HG02973 (cell line): ENCODE measurements around the gene FAF2.
"Not testable (repeated sequence)": the region's sequence is repeated elsewhere in the genome, so short reads cannot be mapped to it uniquely, and the experiment has no call there.

Experiments used
- ATAC-seq: cut with Tn5 transposase; IDR thresholded peaks from one replicate; pipeline ENCODE4 v1.9.1; 2021; ENCODE audit warnings: moderate library complexity; ENCODE audit not compliant: unreplicated experiment

Gene FAF2

DNA sequence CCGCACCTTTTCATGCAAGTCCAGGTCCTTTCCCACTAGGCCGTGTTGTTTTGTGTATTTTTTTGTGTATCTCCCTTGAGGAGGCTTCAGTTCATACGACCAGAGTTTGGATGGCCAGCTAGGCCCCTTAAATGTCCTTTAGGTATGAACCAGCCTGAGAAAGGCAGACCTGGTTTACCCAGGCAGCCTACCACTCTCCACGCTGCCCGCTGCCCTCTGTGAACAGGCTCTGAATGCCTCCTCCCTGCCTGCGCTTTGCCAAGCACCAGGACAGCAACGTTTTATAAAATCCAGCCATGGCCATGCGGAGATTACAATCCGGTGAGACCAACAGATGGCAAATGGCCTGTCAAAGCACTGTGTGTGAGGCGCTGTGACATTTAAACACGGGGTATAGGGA is 31.2 kb upstream of the FAF2 start:
- no peak for ATAC-seq

DNA sequence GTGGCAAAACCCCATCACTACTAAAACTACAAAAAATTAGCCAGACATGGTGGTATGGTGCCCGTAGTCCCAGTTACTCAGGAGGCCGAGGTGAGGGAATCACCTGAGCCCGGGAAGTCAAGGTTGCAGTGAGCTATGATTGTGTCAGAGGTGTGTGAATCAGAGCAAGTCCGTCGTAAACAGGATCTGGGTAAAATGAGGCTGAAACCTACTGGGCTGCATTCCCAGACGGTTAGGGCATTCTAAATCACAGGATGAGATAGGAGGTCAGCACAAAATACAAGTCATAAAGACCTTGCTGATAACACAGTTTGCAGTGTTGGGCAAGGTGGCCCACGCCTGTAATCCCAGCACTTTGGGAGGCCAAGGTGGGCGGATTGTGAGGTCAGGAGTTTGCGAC is 29.9 kb upstream of the FAF2 start:
- no peak for ATAC-seq

DNA sequence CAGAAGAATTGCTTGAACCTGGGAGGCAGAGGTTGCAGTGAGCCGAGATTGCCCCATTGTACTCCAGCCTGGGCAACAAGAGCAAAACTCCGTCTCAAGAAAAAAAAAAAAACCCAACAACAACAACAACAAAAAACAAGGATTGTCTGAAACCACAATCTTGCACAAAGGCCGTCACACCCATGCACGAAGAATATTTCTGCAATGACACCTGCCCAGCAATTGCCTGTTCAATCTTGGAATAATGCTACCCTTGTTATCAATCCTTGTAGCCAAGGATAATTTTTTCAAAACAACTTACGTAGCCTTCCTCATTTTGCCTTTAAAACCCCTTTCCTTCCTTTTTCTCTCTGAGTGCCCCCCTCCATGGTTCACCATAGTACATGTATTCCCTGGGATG is 28.1 kb upstream of the FAF2 start:
- no peak for ATAC-seq

DNA sequence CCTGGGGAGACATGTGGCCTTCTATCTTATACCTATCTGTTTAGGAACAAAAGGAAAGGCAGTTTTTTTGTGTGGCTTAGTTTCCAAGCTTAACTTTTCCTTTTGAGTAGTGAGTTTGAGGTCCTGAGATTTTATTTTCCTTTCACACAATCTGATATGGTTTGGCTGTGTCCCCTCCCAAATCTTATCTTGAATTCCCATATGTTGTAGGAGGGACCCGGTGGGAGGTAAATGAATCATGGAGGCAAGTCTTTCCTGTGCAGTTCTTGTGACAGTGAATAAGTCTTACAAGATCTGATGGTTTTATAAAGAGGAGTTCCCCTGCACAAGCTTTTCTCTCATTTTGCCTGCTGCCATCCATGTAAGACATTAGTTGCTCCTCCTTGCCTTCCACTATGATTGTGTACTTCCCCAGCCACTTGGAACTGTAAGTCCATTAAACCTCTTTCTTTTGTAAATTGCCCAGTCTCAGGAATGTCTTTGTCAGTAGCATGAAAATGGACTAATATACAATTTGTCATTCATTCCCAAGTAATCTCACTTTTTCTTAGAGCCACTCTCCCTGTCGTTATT is 27.1 kb upstream of the FAF2 start:
- ATAC-seq: no peak

DNA sequence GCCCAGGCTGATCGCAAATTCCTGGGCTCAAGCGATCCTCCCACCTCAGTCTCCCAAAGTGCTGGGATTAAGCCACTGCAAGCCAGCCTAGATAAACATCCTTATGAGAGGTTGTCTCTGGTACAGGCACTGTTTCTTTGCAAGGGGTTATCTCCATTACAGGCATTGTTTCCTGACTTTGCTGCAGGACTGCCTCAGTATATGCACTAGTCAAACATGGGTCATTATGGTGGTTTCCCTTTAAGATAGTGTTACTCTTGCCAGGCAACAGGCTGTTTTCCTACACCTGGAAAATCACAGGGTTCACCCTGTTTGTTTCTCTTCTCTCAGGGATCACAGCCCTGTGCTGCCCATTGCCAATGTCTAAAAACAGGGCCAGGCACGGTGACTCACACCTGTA is 24.0 kb upstream of the FAF2 start:
- no peak for ATAC-seq

DNA sequence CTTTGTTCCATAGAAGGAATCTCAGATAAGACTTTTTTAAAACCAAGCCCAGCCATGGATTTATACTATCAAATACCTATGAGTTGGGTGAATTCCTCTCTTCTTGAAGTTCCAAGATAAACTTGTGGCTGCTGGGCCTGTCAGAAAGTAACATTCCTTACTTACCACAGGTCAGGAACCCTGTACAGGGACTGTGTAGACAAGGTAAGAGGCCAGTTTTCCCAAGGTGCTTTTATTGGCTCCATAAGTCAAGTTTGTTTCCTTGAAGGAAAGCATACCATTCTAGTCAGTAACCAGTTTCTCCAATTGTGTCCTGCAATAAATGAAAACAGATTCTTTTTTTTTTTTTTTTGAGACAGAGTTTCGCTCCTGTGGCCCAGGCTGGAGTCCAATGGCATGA is 23.0 kb upstream of the FAF2 start:
- ATAC-seq: no peak

DNA sequence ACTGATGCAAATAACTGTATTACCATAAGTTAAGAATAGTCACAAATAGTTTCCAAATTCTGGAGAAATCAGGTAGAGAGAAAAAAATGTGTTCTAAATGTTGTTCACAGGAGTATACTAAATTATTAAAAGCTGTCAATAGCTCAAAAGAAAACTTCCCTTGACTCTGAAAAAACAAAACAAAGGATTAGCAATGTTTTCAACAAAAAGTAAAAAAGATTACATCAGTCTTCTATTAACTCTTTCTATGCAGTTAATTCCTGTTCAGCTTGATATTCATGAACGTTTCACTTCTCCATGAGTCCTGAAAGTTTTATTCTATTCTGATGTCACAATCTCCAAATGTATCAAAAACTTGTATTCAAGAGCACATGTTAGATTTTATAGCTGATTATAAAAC is 22.4 kb upstream of the FAF2 start:
- no peak for ATAC-seq

DNA sequence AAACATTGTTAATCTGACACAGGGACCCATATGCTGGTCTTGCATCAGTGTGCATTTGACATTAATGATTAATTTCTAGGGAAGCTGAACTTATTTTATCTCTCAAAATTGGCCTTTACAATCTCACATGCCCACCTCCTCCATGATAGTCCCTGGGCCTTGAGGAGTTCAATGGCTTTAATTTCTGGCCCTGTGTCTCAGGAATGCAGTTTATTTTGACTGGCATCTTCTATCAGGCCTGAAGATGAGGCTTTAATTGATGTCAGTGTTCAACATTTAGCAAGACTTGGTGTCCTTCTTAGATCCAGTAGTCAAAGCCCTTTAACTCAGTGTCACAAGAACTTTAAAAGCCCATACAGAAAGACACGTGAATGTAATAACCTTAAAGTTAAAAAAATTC is 21.3 kb upstream of the FAF2 start:
- ATAC-seq: no peak

DNA sequence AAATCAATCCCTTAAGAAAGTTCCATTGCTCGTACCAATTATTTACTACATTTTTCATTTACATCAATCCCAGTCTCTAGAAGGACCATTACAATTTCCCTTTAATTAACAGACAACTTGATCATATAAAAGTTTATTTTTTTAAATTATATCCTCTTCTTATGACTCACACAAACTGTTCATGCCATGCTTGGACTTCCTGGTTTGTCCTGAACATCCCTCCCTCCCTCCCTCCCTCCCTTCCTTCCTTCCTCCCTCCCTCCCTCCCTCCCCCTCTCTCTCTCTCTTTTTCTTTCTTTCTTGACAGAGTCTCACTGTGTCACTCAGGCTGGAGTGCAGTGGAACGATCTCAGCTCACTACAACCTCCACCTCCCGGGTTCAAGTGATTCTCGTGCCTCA is 20.2 kb upstream of the FAF2 start:
- ATAC-seq: no peak

DNA sequence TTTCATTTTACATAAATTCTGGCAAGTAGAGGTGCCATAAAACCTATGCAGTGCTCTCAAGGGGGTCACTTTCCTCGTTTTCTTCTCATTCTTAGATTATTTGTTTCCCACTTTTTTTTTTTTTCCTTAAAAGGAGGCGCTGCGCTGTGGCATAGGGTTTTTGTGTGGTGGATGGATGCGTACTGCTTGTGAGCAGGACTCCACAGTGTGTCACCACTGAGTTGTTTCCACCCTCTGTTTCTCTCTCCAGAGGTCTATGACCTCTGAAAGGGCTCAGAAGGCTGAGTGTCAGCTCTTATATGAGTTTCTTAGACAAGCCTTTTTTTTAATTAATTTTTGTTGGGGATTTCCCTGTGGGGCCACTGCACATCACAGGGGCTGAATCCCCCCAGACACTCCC is 18.2 kb upstream of the FAF2 start:
- no peak for ATAC-seq

DNA sequence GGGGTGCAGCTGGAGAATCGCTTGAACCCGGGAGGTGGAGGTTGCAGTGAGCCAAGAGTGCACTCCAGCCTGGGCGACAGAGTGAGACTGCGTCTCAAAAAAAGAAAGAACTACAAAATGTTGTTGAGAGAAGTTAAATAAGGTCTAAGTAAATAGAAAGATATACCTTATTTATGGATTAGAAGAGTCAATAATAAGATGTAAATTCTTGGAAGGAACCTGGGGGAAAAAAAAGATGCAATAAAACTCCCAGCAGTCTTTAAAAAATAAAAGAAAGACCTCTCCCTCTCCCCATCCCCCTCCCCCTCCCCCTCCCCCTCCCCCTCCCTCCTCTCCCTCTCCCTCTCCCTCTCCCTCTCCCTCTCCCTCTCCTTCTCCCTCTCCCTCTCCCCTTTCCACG is 15.5 kb upstream of the FAF2 start:
- no peak for ATAC-seq

DNA sequence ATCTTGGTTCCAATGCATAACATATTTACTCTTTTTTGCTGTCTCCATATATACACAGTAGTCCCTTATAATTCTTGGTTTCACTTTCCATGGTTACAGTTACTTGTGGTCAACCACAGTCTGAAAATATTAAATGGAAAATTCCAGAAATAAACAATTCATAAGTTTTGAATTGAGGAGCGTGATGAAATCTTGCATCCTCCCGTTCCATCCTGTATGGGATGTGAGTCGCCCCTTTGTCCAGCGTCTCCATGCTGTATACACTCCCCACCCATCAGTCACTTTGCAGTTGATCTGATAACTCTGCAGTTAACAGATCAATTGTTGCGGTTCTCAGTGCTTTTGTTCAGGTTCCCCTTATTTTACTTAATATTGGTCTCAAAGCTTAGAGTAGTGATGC is 11.5 kb upstream of the FAF2 start:
- no peak for ATAC-seq

DNA sequence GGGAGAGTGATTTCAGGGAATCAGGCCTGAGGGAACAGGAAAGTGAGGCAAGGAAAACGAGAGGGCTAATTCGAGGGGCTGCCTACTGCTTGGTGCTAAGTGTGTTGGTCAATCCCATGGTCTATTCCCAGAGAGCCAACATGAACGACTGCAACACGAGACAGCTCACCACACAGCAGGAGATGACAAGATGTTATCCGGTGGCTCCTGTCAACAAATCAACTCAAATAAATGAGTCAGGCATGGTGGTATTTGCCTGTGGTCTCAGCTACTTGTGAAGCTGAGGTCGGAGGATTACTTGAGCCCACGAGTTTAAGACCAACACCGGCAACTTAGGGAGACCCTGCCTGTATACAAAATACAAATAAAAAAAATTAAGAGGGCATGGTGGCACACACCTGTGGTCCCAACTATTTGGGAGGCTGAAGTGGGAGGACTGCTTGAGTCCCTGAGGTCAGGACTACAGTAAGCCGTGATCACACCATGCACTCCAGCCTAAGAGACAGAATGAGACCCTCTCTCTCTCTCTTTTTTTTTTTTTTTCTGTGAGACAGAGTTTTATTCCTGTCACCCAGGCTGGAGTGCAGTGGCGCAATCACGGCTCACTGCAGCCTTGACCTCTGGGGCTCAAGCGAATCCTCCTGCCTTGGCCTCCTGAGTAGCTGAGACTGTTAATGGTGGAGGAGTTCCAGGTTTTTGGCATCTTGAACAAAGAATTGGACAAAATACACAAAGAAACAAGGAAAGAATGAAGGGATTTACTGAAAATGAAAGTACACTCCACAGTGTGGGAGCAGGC is 9.0 kb upstream of the FAF2 start:
- ATAC-seq: no peak

DNA sequence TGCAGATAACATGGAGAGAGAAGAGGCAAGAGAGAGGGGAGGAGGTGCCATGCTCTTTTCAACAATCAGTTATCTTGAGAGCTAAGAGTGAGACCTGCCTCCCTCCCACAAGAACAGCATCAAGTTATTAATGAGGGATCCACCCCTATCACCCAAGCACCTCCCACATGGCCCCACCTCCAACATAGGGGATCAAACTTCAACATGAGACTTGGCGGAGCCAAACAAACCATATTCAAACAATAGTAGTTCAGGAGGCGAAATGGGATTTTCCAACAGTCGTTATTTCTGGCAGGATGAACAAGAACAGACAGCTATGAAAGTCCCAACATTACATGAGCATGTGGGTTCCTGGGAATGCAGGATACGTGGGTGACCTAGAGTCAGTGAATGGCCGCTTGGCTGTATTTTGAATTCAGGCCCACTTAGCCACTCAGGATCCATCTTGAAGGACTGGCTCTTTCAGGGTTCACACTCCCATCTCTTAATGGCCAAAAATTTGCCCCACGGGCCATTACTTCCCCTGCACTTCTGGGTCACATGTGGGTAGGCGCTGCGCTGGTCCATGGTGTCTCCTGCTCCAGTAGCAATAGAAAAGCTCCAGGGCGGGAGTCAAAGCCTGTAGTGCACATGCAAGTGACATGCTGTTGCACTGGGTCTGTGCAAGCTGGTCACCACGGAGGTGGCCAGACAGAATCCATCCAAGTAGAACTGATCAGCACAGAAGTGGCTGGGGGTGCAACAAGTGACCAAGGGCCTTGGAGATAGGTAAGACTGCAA is 7.1 kb upstream of the FAF2 start:
- ATAC-seq: no peak

DNA sequence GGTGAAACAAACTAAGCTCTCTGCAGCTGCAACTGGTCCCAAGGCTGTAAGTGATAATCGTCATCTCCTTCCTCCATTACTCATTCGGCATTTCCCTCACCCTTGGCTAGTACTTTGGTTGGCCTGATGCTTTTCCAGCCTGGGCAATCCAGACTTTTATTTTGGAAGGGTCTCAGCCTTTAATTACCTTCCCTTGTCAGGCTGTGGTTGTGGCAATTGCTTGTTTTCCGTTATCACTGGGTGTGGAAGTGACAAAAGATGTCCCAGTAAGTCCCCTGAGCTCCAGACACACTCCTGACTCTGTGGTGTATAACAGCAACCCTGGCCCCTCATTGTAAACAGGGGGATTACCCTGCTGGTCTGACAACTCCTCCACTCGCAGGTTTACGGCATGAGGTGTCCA is 6.3 kb upstream of the FAF2 start:
- no peak for ATAC-seq

DNA sequence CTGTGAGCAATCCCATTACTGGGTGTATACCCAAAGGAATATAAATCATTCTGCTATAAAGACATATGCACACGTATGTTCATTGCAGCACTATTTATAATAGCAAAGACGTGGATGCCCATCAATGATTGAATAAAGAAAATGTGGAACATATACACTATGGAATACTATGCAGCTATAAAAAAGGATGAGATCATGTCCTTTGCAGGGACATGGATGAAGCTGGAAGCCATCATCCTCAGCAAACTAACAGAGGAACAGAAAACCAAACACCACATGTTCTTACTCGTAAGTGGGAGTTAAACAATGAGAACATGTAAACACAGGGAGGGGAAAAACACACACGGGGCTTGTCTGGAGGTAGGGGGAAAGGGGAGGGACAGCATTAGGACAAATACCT is 5.3 kb upstream of the FAF2 start:
- ATAC-seq: not testable (repeated sequence)

DNA sequence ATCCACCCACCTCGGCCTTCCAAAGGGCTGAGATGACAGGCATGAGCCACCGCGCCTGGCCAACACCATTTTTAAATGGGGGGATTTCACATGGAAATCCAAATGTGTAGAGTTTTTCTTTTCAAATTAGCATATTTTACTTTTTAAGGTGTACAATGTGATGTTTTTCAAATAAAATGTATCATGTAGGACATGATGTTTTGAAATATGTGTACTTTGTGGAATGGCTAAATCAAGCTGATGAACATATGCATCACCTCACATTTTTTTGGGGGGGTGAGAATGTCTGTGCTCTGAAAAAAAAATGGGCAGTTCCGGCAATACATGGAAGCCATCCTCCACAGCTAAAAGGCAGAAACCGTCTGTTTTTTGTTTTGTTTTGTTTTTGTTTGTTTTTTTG is 3.4 kb upstream of the FAF2 start:
- ATAC-seq: no peak

DNA sequence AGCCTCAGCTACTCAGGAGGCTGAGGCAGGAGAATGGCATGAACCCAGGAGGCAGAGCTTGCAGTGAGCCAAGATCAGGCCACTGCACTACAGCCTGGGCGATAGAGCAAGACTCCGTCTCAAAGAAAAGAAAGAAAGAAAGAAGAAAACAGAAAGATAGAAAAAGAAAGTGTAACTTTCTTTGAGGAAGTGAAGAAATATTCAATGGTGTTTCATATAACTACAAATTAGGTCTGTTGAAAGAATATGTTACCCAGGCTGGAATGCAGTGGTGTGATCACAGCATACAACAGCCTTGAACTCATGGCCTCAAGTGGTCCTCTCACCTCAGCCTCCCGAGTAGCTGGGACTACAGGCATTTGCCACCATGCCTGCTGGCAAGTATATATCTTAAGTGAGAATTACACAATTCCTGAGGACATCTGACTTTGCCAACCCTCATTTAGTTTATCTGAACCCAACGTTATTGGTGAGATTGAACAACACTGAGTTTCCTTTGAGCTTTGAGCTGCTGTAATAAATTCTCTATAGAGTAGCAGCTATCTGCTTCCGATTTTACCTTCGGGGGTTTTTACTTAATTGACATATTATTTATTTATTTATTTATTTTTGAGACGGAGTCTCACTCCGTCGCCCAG is 2.0 kb upstream of the FAF2 start:
- no peak for ATAC-seq

DNA sequence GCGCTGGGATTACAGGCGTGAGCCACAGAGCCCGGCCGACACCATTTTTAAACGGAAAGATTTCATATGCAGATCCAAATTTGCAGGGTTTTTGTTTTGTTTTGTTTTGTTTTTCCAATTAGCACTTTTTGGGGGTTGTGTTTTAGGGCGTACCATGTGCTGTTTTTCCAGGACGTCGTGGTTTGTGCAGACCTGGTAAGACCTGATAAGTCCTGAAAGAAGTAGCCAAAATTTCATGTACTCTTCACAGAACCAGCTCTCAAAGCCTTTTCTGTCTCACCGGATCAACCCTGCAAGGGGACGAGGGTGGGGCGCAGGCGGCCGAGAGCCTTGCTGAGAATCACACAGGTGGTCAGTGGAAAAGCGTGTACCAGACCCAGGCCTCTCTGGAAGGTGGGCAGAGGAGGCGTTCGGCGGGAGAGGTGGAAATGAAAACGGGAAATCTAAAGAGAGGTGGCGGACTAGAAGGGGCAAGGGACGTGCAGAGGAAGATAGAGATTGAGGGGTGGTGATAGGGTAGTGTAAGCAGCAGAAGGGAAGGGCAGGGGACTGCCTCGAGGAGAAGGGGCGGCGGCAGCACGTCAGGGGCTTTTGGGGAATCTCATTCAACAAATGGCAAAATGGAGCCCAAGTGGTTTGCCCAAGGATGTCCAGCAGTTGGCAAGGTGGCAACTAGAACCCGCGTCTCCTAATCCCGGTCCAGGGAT is 1.1 kb upstream of the FAF2 start:
- peak; percentile 1 for ATAC-seq

DNA sequence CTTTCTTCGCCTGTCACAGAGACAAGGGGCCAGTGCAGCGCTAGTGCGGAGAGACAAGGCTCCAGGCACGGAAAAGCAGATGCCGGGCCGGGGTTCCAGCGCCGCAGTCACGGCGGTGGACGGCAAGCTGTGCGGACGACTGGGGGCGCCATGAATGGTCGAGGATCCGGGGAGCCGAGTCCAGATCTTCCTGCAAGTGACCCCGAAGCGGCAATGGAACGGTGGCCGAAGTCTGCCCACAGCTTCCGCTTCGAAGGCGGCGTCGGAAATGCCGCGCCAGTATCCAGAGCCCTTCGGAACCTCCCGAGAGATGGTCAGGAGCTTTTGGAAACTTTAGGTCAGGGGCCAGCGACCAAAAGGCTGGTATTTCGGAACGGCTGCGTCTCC is 601 bp upstream of the FAF2 start:
- peak; percentile 17 for ATAC-seq

DNA sequence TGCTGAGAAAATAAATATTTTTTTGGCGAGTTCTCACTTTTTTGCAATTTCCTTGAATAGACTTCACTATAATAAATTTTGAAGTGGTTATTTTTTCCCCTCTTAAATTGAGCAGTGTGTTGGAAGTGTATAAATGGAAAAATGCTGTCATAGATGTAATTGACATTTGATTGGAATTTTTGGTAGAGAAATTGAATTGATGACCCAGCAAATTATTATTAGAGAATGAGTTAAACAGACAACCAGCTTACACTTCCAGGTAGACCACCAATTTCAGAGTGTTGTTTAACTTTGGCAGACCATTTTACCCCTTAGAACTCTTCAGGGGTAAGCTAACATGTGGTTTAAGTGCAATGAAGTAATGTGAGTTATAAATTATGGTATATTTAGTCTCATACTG is 1.9 kb downstream of the FAF2 start:
- no peak for ATAC-seq
